ENCODE measurements around the gene NAT9.

The NAT9 gene

GRCh38 chr17:74746922-74747321 is 29.2 kb downstream of the NAT9 start:
- Histone ChIP-seq H3K9me3 (ENCODE audit: control insufficient read depth, low read length) (no peaks in the 10 kb centered on the region), H3K36me3 (ENCODE audit: control insufficient read depth, insufficient read depth, low read length) (no peaks in the 10 kb centered on the region), H3K27ac (ENCODE audit: insufficient read depth, low read length, poor library complexity, severe bottlenecking) (peak overlapping the region; percentile 51), H3K4me1 (ENCODE audit: control insufficient read depth, insufficient read depth, low read length, poor library complexity, severe bottlenecking) (peaks cover 62% of the 10 kb centered on the region), H3K27me3 (replicated peaks; ENCODE audit: control insufficient read depth, insufficient read depth, low read length, poor library complexity, severe bottlenecking) (no peaks in the 10 kb centered on the region), H3K4me3 (ENCODE audit: insufficient read depth, low read depth, low read length, poor library complexity, severe bottlenecking) (peak overlapping the region; percentile 13)
- no peak for DNase-seq

- Histone ChIP-seq H3K4me3 (ENCODE audit: insufficient read depth, low read depth, low read length, poor library complexity, severe bottlenecking) (no peak overlapping the region), H3K9me3 (ENCODE audit: control insufficient read depth, low read length) (no peaks in the 10 kb centered on the region), H3K27ac (ENCODE audit: insufficient read depth, low read length, poor library complexity, severe bottlenecking) (peak overlapping the region; percentile 51), H3K27me3 (replicated peaks; ENCODE audit: control insufficient read depth, insufficient read depth, low read length, poor library complexity, severe bottlenecking) (no peaks in the 10 kb centered on the region), H3K36me3 (ENCODE audit: control insufficient read depth, insufficient read depth, low read length) (no peaks in the 10 kb centered on the region), H3K4me1 (ENCODE audit: control insufficient read depth, insufficient read depth, low read length, poor library complexity, severe bottlenecking) (peaks cover 62% of the 10 kb centered on the region)
- no peak for DNase-seq
These were observed 29.8 kb downstream of the NAT9 start for GRCh38 chr17:74746376-74746775.

GRCh38 chr17:74745548-74746177 is 30.5 kb downstream of the NAT9 start:
- H3K36me3 ChIP-seq (ENCODE audit: control insufficient read depth, insufficient read depth, low read length): no peaks in the 10 kb centered on the region
- peaks cover 62% of the 10 kb centered on the region for H3K4me1 ChIP-seq (ENCODE audit: control insufficient read depth, insufficient read depth, low read length, poor library complexity, severe bottlenecking)
- H3K9me3 ChIP-seq (ENCODE audit: control insufficient read depth, low read length): no peaks in the 10 kb centered on the region
- no peak overlapping the region for H3K4me3 ChIP-seq (ENCODE audit: insufficient read depth, low read depth, low read length, poor library complexity, severe bottlenecking)
- no peak for DNase-seq
- H3K27ac ChIP-seq (ENCODE audit: insufficient read depth, low read length, poor library complexity, severe bottlenecking): no peak overlapping the region
- H3K27me3 ChIP-seq (replicated peaks; ENCODE audit: control insufficient read depth, insufficient read depth, low read length, poor library complexity, severe bottlenecking): no peaks in the 10 kb centered on the region

- Histone ChIP-seq H3K9me3 (ENCODE audit: control insufficient read depth, low read length) (no peaks in the 10 kb centered on the region), H3K27ac (ENCODE audit: insufficient read depth, low read length, poor library complexity, severe bottlenecking) (no peak overlapping the region), H3K4me3 (ENCODE audit: insufficient read depth, low read depth, low read length, poor library complexity, severe bottlenecking) (peak overlapping the region; percentile 17), H3K4me1 (ENCODE audit: control insufficient read depth, insufficient read depth, low read length, poor library complexity, severe bottlenecking) (peaks cover 68% of the 10 kb centered on the region), H3K36me3 (ENCODE audit: control insufficient read depth, insufficient read depth, low read length) (no peaks in the 10 kb centered on the region), H3K27me3 (replicated peaks; ENCODE audit: control insufficient read depth, insufficient read depth, low read length, poor library complexity, severe bottlenecking) (no peaks in the 10 kb centered on the region)
- DNase-seq: peak; percentile 73 to 83 (median 82)
These were observed 31.2 kb downstream of the NAT9 start for GRCh38 chr17:74744714-74745547.

GRCh38 chr17:74744349-74744713 is 31.8 kb downstream of the NAT9 start:
- Histone ChIP-seq H3K36me3 (ENCODE audit: control insufficient read depth, insufficient read depth, low read length) (no peaks in the 10 kb centered on the region), H3K4me3 (ENCODE audit: insufficient read depth, low read depth, low read length, poor library complexity, severe bottlenecking) (no peak overlapping the region), H3K4me1 (ENCODE audit: control insufficient read depth, insufficient read depth, low read length, poor library complexity, severe bottlenecking) (peaks cover 74% of the 10 kb centered on the region), H3K27ac (ENCODE audit: insufficient read depth, low read length, poor library complexity, severe bottlenecking) (peak overlapping the region; percentile 47), H3K9me3 (ENCODE audit: control insufficient read depth, low read length) (no peaks in the 10 kb centered on the region), H3K27me3 (replicated peaks; ENCODE audit: control insufficient read depth, insufficient read depth, low read length, poor library complexity, severe bottlenecking) (no peaks in the 10 kb centered on the region)
- DNase-seq: no peak

GRCh38 chr17:74743755-74744154 is 32.4 kb downstream of the NAT9 start:
- H3K36me3 ChIP-seq (ENCODE audit: control insufficient read depth, insufficient read depth, low read length): no peaks in the 10 kb centered on the region
- peaks cover 80% of the 10 kb centered on the region for H3K4me1 ChIP-seq (ENCODE audit: control insufficient read depth, insufficient read depth, low read length, poor library complexity, severe bottlenecking)
- H3K9me3 ChIP-seq (ENCODE audit: control insufficient read depth, low read length): no peaks in the 10 kb centered on the region
- no peaks in the 10 kb centered on the region for H3K27me3 ChIP-seq (replicated peaks; ENCODE audit: control insufficient read depth, insufficient read depth, low read length, poor library complexity, severe bottlenecking)
- no peak overlapping the region for H3K4me3 ChIP-seq (ENCODE audit: insufficient read depth, low read depth, low read length, poor library complexity, severe bottlenecking)
- H3K27ac ChIP-seq (ENCODE audit: insufficient read depth, low read length, poor library complexity, severe bottlenecking): peak overlapping the region; percentile 47
- DNase-seq: no peak

GRCh38 chr17:74742978-74743545 is 33.1 kb downstream of the NAT9 start:
- H3K4me3 ChIP-seq (ENCODE audit: insufficient read depth, low read depth, low read length, poor library complexity, severe bottlenecking): no peak overlapping the region
- H3K9me3 ChIP-seq (ENCODE audit: control insufficient read depth, low read length): no peaks in the 10 kb centered on the region
- H3K4me1 ChIP-seq (ENCODE audit: control insufficient read depth, insufficient read depth, low read length, poor library complexity, severe bottlenecking): peaks cover 87% of the 10 kb centered on the region
- no peaks in the 10 kb centered on the region for H3K36me3 ChIP-seq (ENCODE audit: control insufficient read depth, insufficient read depth, low read length)
- DNase-seq: no peak
- H3K27me3 ChIP-seq (replicated peaks; ENCODE audit: control insufficient read depth, insufficient read depth, low read length, poor library complexity, severe bottlenecking): no peaks in the 10 kb centered on the region
- peak overlapping the region; percentile 47 for H3K27ac ChIP-seq (ENCODE audit: insufficient read depth, low read length, poor library complexity, severe bottlenecking)

- no peaks in the 10 kb centered on the region for H3K36me3 ChIP-seq (ENCODE audit: control insufficient read depth, insufficient read depth, low read length)
- DNase-seq: no peak
- H3K4me1 ChIP-seq (ENCODE audit: control insufficient read depth, insufficient read depth, low read length, poor library complexity, severe bottlenecking): peaks cover 84% of the 10 kb centered on the region
- H3K27me3 ChIP-seq (replicated peaks; ENCODE audit: control insufficient read depth, insufficient read depth, low read length, poor library complexity, severe bottlenecking): no peaks in the 10 kb centered on the region
- peak overlapping the region; percentile 1 for H3K4me3 ChIP-seq (ENCODE audit: insufficient read depth, low read depth, low read length, poor library complexity, severe bottlenecking)
- no peaks in the 10 kb centered on the region for H3K9me3 ChIP-seq (ENCODE audit: control insufficient read depth, low read length)
- H3K27ac ChIP-seq (ENCODE audit: insufficient read depth, low read length, poor library complexity, severe bottlenecking): peak overlapping the region; percentile 28
These were observed 34.0 kb downstream of the NAT9 start for GRCh38 chr17:74742153-74742515.

GRCh38 chr17:74740641-74741387 is 35.3 kb downstream of the NAT9 start:
- no peaks in the 10 kb centered on the region for H3K9me3 ChIP-seq (ENCODE audit: control insufficient read depth, low read length)
- no peak overlapping the region for H3K4me3 ChIP-seq (ENCODE audit: insufficient read depth, low read depth, low read length, poor library complexity, severe bottlenecking)
- peak overlapping the region; percentile 35 for H3K27ac ChIP-seq (ENCODE audit: insufficient read depth, low read length, poor library complexity, severe bottlenecking)
- H3K27me3 ChIP-seq (replicated peaks; ENCODE audit: control insufficient read depth, insufficient read depth, low read length, poor library complexity, severe bottlenecking): no peaks in the 10 kb centered on the region
- no peaks in the 10 kb centered on the region for H3K36me3 ChIP-seq (ENCODE audit: control insufficient read depth, insufficient read depth, low read length)
- no peak for DNase-seq
- peaks cover 80% of the 10 kb centered on the region for H3K4me1 ChIP-seq (ENCODE audit: control insufficient read depth, insufficient read depth, low read length, poor library complexity, severe bottlenecking)
